ENCODE results near the gene MGMT. TPM values are rescaled to one million over a fixed set of nuclear protein-coding genes. Genes with fewer than 3 reads are reported as not detected.

Gene MGMT
- total RNA-seq, 6 experiments from 2014 or later: 36.5 to 53.4 (median 42.3) TPM

- Histone ChIP-seq H3K9me3 (no peaks in the 10 kb centered on the region), H3K4me1 (peaks cover 0 to 6% (median 2%) of the 10 kb centered on the region in 4 donors), H3K36me3 (no peaks in the 10 kb centered on the region), H3K27me3 (no peaks in the 10 kb centered on the region), H3K4me3 (no peak overlapping the region), H3K27ac (no peak overlapping the region)
- ATAC-seq (no peak), DNase-seq (no peak)
- intact Hi-C loops (cut with DNase I): loop anchor here in 1 of 2 donors (5.0 kb wide), 1 partner anchor 267 kb away; no protein-coding TSS in a partner anchor
- WGBS (ENCODE audit: insufficient coverage, low coverage, low lambda C conversion rate, missing lambda C conversion rate): 92% methylated on average over 13 of the region's 15 CpGs
- TF ChIP-seq POLR2A (IDR thresholded peaks at IDR 0.05) (no peak), CTCF (IDR thresholded peaks at IDR 0.05) (no peak)
These were observed 232.8 kb downstream of the MGMT start for GRCh38 chr10:129699722-129700340.

GRCh38 chr10:129702605-129703004, 235.6 kb downstream of the MGMT start:
- TF ChIP-seq POLR2A (IDR thresholded peaks at IDR 0.05): no peak
- TF ChIP-seq CTCF (IDR thresholded peaks at IDR 0.05): no peak
- ATAC-seq (no peak), DNase-seq (no peak)
- Histone ChIP-seq H3K36me3 (no peaks in the 10 kb centered on the region), H3K4me3 (no peak overlapping the region), H3K4me1 (peaks cover 0 to 8% (median 0%) of the 10 kb centered on the region in 4 donors), H3K9me3 (no peaks in the 10 kb centered on the region), H3K27me3 (no peaks in the 10 kb centered on the region), H3K27ac (no peak overlapping the region)
- intact Hi-C loops (cut with DNase I): loop anchor here in 1 of 2 donors (5.0 kb wide), 1 partner anchor 265 kb away; no protein-coding TSS in a partner anchor
- 93% methylated on average over 10 of the region's 17 CpGs for WGBS (ENCODE audit: insufficient coverage, low coverage, low lambda C conversion rate, missing lambda C conversion rate)

GRCh38 chr10:129703287-129704137, 236.5 kb downstream of the MGMT start:
- intact Hi-C loops (cut with DNase I): loop anchor here in 1 of 2 donors (5.0 kb wide), 1 partner anchor 264 kb away; no protein-coding TSS in a partner anchor
- Histone ChIP-seq H3K27me3 (no peaks in the 10 kb centered on the region), H3K27ac (no peak overlapping the region), H3K36me3 (no peaks in the 10 kb centered on the region), H3K4me1 (peaks cover 0 to 16% (median 3%) of the 10 kb centered on the region in 4 donors), H3K9me3 (no peaks in the 10 kb centered on the region), H3K4me3 (no peak overlapping the region)
- DNase-seq: no peak
- WGBS (ENCODE audit: insufficient coverage, low coverage, low lambda C conversion rate, missing lambda C conversion rate): 74% methylated on average over 9 of the region's 26 CpGs
- no peak for ATAC-seq
- no peak for TF ChIP-seq CTCF (IDR thresholded peaks at IDR 0.05)
- no peak for TF ChIP-seq POLR2A (IDR thresholded peaks at IDR 0.05)

- no peak overlapping the region for H3K4me3 ChIP-seq
- no peaks in the 10 kb centered on the region for H3K27me3 ChIP-seq
- DNase-seq (no peak), ATAC-seq (no peak)
- peaks cover 0 to 23% (median 8%) of the 10 kb centered on the region in 4 donors for H3K4me1 ChIP-seq
- H3K9me3 ChIP-seq: no peaks in the 10 kb centered on the region
- TF ChIP-seq CTCF (IDR thresholded peaks at IDR 0.05) (no peak), POLR2A (IDR thresholded peaks at IDR 0.05) (no peak)
- 74% methylated on average over 5 of the region's 16 CpGs for WGBS (ENCODE audit: insufficient coverage, low coverage, low lambda C conversion rate, missing lambda C conversion rate)
- intact Hi-C loops (cut with DNase I): loop anchor here in 1 of 2 donors (5.0 kb wide), 1 partner anchor 263 kb away; no protein-coding TSS in a partner anchor
- H3K27ac ChIP-seq: no peak overlapping the region
- no peaks in the 10 kb centered on the region for H3K36me3 ChIP-seq
These were observed 237.2 kb downstream of the MGMT start for GRCh38 chr10:129704225-129704624.
